ENCODE data around the gene HSPB8. TPM values are rescaled to one million over a fixed set of nuclear protein-coding genes. Genes with fewer than 3 reads are reported as not detected.

The HSPB8 gene
- total RNA-seq, 1 donor from 2014 or later, result 529 TPM

- intact Hi-C loops (cut with DNase I), result no loop called here
- no peak for DNase-seq (ENCODE audit: low spot score)
Measured at GRCh38 chr12:119236372-119236771, 57.6 kb downstream of the HSPB8 start.

GRCh38 chr12:119239040-119239439, 60.3 kb downstream of the HSPB8 start:
- intact Hi-C loops (cut with DNase I), result no loop called here
- DNase-seq (ENCODE audit: low spot score), result no peak

DNA sequence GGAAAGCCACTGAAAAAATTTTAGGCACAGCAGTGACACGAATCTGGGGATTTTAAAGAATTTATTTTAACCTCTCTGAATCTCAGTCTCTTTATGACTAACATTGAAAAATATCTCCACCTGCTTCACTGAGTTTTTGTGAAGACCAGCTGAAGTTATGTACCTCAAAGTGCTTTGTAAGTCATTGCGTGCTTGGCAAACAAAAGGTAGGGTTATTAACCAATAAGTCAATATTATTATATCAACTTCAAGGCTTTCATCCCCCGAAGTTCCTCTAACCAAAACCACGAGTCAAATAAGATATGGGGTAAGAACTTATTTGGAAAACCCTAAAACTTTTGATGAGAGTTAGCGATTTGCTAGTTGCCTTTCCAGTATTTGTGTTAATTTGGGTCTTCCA, 62.3 kb downstream of the HSPB8 start:
- intact Hi-C loops (cut with DNase I), result no loop called here
- DNase-seq (ENCODE audit: low spot score), result no peak

GRCh38 chr12:119241580-119242169, 62.9 kb downstream of the HSPB8 start:
- no peak for DNase-seq (ENCODE audit: low spot score)
- intact Hi-C loops (cut with DNase I), result no loop called here

Other genes with a start within 250 kb of the HSPB8 start
- 0.59 TPM for gene SRRM4, start 197.4 kb upstream of the HSPB8 start, total RNA-seq
- gene CCDC60, start 155.8 kb downstream of the HSPB8 start, total RNA-seq, result not detected